Measurements from ENCODE around the gene SELENOO. TPM values are rescaled to one million over a fixed set of nuclear protein-coding genes. Genes with fewer than 3 reads are reported as not detected.

The SELENOO gene
- total RNA-seq, 1 experiment from 2014 or later = 32.8 TPM

DNA sequence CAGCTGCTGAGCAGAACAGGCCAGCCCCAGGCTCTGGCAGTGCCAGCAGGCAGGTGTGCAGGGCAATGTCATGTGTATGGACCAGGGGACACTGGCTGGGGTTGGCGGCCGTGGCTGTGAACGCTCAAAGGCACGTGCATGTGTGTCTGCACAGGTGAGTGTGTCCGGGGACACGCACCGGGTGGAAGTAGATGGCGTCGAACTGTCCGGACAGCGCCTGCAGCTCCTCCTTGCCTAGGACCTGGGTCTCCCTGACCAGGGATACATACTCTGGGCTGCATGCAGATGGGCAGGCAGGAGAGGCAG is 49.4 kb downstream of the SELENOO start:
- H3K4me1 ChIP-seq (ENCODE audit: insufficient read depth, low read length) = peaks cover 16% of the 10 kb centered on the region; the same call in 1 of the 2 replicates
- H3K9me2 ChIP-seq (replicated peaks; ENCODE audit: low read length) = no peaks in the 10 kb centered on the region
- H3K36me3 ChIP-seq (ENCODE audit: low read depth, low read length) = no peaks in the 10 kb centered on the region
- H3K4me3 ChIP-seq (ENCODE audit: low read length) = peak overlapping the region; percentile 84
- no peak overlapping the region for H2AFZ ChIP-seq (ENCODE audit: low read length)
- H3K27me3 ChIP-seq (ENCODE audit: low read length) = no peaks in the 10 kb centered on the region
- BruUV-seq (replicated peaks) = no TSS peak
- no peaks in the 10 kb centered on the region for H3F3A ChIP-seq (ENCODE audit: low read length, unreplicated experiment)
- peaks cover 15% of the 10 kb centered on the region for H3K79me2 ChIP-seq (ENCODE audit: low read length)
- ChIA-PET POLR2A (ENCODE audit: unreplicated experiment) (no interaction called here), CTCF (no interaction called here)
- DNase-seq (no peak), ATAC-seq (no peak)
- no peak overlapping the region for H3K27ac ChIP-seq (ENCODE audit: low read length)
- peak overlapping the region; percentile 91 for H3K4me2 ChIP-seq (ENCODE audit: low read length)
- intact Hi-C loops (cut with micrococcal nuclease) = loop anchor here (5.0 kb wide), 1 partner anchor 92 kb away; the partner anchor contains the start of gene PPP6R2
- H4K20me1 ChIP-seq (ENCODE audit: low read length) = no peaks in the 10 kb centered on the region
- no peak for TF ChIP-seq CTCF (conservative IDR thresholded peaks at IDR 0.05; ENCODE audit: low read depth, low read length)
- TF ChIP-seq EZH2phosphoT487 (IDR thresholded peaks at IDR 0.05; ENCODE audit: borderline replicate concordance, low read length) = no peak
- no peak for TF ChIP-seq EZH2 (IDR thresholded peaks at IDR 0.05; ENCODE audit: low read length, unreplicated experiment)
- peak overlapping the region; percentile 77 for H3K9ac ChIP-seq (ENCODE audit: low read length)
- no peaks in the 10 kb centered on the region for H3K9me3 ChIP-seq (ENCODE audit: low read length)

DNA sequence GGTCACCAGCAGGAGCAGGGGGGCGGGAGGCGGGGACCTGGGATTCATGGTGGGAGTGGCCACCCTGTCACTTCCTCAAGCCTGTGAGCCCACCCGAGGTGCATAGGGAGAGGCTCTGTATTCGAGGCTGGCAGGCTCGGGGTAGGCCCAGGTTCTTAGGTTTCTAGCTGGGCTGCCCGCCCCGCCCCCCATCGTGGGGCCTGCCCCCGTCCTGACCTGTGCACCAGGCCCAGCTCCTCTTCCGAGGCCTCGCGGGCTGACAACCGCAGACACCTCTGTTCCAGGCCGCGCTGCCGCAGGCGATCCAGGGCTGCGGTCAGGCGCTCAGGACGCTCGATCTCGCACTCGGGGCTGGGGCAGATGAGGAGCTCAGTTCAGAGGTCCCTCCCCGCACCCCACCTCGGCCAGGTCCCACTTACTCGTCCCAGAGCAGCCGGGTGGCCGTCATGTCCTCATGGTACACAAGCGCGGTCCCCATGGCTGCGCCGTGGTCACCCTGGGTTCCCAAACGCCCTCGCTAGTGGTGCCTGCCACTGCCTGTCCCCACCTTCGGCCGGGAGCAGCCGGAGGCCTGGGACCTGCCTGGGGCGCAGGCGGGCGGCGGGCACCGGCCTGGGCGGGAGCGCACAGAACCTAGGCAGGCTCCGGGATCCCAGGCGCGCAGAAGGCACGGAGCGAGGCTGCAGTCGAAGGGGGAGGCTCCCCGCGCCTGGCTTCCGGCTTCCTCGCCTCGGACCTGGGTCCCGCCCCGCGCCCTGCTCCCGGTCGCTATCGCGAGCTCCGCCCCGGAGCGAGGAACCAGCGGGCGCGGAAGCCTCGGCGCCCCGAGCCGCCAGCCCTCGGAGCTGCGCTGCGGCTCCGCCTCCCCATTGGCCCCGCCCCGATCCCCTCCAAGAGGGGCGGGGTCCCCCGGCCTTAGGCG is 50.0 kb downstream of the SELENOO start, which contains the start of gene HDAC10:
Gene HDAC10 (minus strand): TSS at position 711 of the 922 bp plus-strand sequence. CDS start 233 bp downstream, at position 478.
- POLR2A ChIA-PET (ENCODE audit: unreplicated experiment) = no interaction called here
- intact Hi-C loops (cut with micrococcal nuclease) = loop anchor here (5.0 kb wide), 1 partner anchor 91 kb away; the partner anchor contains the start of gene PPP6R2
- ATAC-seq = peak; percentile 51
- Histone ChIP-seq H3K36me3 (ENCODE audit: low read depth, low read length) (no peaks in the 10 kb centered on the region), H3K27me3 (ENCODE audit: low read length) (no peaks in the 10 kb centered on the region), H3K79me2 (ENCODE audit: low read length) (peaks cover 10% of the 10 kb centered on the region), H3K9ac (ENCODE audit: low read length) (peak within 1 kb of the TSS; percentile 77), H2AFZ (ENCODE audit: low read length) (peak within 1 kb of the TSS; percentile 70), H3K9me3 (ENCODE audit: low read length) (no peaks in the 10 kb centered on the region), H3K9me2 (replicated peaks; ENCODE audit: low read length) (no peaks in the 10 kb centered on the region), H3F3A (ENCODE audit: low read length, unreplicated experiment) (no peaks in the 10 kb centered on the region), H3K4me2 (ENCODE audit: low read length) (peak within 1 kb of the TSS; percentile 91), H3K4me3 (ENCODE audit: low read length) (peak within 1 kb of the TSS; percentile 84), H4K20me1 (ENCODE audit: low read length) (no peaks in the 10 kb centered on the region), H3K27ac (ENCODE audit: low read length) (no peak within 1 kb of the TSS), H3K4me1 (ENCODE audit: insufficient read depth, low read length) (peaks cover 11% of the 10 kb centered on the region; the same call in 1 of the 2 replicates)
- TSS peak; percentile 17 for BruUV-seq (replicated peaks)
- CTCF ChIA-PET = interaction anchor here (0.7 kb wide), 2 partner anchors 54 to 257 kb away, joined by 3 to 8 read pairs; partner anchors contain the start of gene LMF2
- DNase-seq = peak; percentile 63
- TF ChIP-seq EZH2 (IDR thresholded peaks at IDR 0.05; ENCODE audit: low read length, unreplicated experiment) (no peak), EZH2phosphoT487 (IDR thresholded peaks at IDR 0.05; ENCODE audit: borderline replicate concordance, low read length) (no peak), CTCF (conservative IDR thresholded peaks at IDR 0.05; ENCODE audit: low read depth, low read length) (no peak)

All from PC-3 (cell line).